Esophagus squamous epithelium (tissue), 4 donors: ENCODE results near the gene TRIM65.

Experiments
- CTCF ChIP-seq, 6 experiments: fragments of 450-650 bp in 4 of 6; fragments of 200-600 bp in 2 of 6; sonication (generic) in 2 of 6; IDR thresholded peaks; one replicate each; pipeline ENCODE4 v1.5.1; 2016 to 2019; ENCODE audit warnings: antibody characterized with exemption in 6 of 6, mild to moderate bottlenecking in 4 of 6, moderate library complexity in 4 of 6
- POLR2A ChIP-seq, 4 donors: fragments of 450-650 bp; IDR thresholded peaks; one replicate each; pipeline ENCODE4 v1.6.1; 2017; ENCODE audit warnings: antibody characterized with exemption in 4 of 4, mild to moderate bottlenecking in 4 of 4, moderate library complexity in 3 of 4

- TF ChIP-seq POLR2A (IDR thresholded peaks at IDR 0.05), result no peak
- TF ChIP-seq CTCF (IDR thresholded peaks at IDR 0.05), result no peak
These were observed 18.0 kb upstream of the TRIM65 start for GRCh38 chr17:75914643-75915267.
